Astrocyte (in vitro differentiated cells and primary cell): Measurements from ENCODE around the gene CHST7. TPM values are rescaled to one million over a fixed set of nuclear protein-coding genes. Genes with fewer than 3 reads are reported as not detected.

Experiments used
- DNase-seq: peaks from one replicate; pipeline ENCODE4 v3.0.0-alpha.2; 2010; ENCODE audit warnings: low read depth
- FAIRE-seq: peaks from 2 replicates; lab custom pipeline; 2011; peaks lifted over from hg19 to GRCh38; lab: Jason Lieb, UNC
- H2AFZ ChIP-seq: 2 replicates; pipeline ENCODE4 v1.6.0; 2012; ENCODE audit warnings: low read depth, low read length, inconsistent platforms
- H3K27ac ChIP-seq: 2 replicates; pipeline ENCODE4 v1.5.1; 2011; ENCODE audit warnings: low read depth, low read length, inconsistent platforms
- H3K27me3 ChIP-seq: 2 replicates; pipeline ENCODE4 v1.6.0; 2011; ENCODE audit warnings: low read length, inconsistent platforms; ENCODE audit not compliant: insufficient read depth
- H3K36me3 ChIP-seq: 2 replicates; pipeline ENCODE4 v1.5.1; 2011; ENCODE audit warnings: low read length, inconsistent platforms; ENCODE audit not compliant: insufficient read depth
- H3K4me1 ChIP-seq: 2 replicates; pipeline ENCODE4 v1.5.1; 2011; ENCODE audit warnings: low read length, inconsistent platforms; ENCODE audit not compliant: insufficient read depth
- H3K4me2 ChIP-seq: 2 replicates; pipeline ENCODE4 v1.6.0; 2012; ENCODE audit warnings: low read length, inconsistent platforms
- H3K4me3 ChIP-seq: 2 replicates; pipeline ENCODE4 v1.5.1; 2011; ENCODE audit warnings: low read depth, mild to moderate bottlenecking, low read length, inconsistent platforms; ENCODE audit not compliant: insufficient read depth
- H3K79me2 ChIP-seq: 2 replicates; pipeline ENCODE4 v1.6.0; 2012; ENCODE audit warnings: mild to moderate bottlenecking, low read length, inconsistent platforms; ENCODE audit not compliant: insufficient read depth
- H3K9ac ChIP-seq: 2 replicates; pipeline ENCODE4 v1.6.0; 2012; ENCODE audit warnings: mild to moderate bottlenecking, low read length, inconsistent platforms
- H3K9me3 ChIP-seq: 2 replicates; pipeline ENCODE4 v1.5.1; 2012; ENCODE audit warnings: low read depth, mild to moderate bottlenecking, low read length, inconsistent platforms; ENCODE audit not compliant: insufficient read depth
- H4K20me1 ChIP-seq: 2 replicates; pipeline ENCODE4 v1.6.0; 2012; ENCODE audit warnings: low read length, inconsistent platforms; ENCODE audit not compliant: insufficient read depth
- H3K27ac Mint-ChIP-seq: one replicate; pipeline ENCODE4 v1.8.0; 2021; ENCODE audit warnings: mild to moderate bottlenecking, mixed read lengths; ENCODE audit not compliant: unreplicated experiment
- H3K27me3 Mint-ChIP-seq: one replicate; pipeline ENCODE4 v1.8.0; 2021; ENCODE audit warnings: low read depth, mixed read lengths; ENCODE audit not compliant: unreplicated experiment
- H3K36me3 Mint-ChIP-seq: one replicate; pipeline ENCODE4 v1.8.0; 2021; ENCODE audit warnings: low read depth, mixed read lengths; ENCODE audit not compliant: unreplicated experiment
- H3K4me1 Mint-ChIP-seq: one replicate; pipeline ENCODE4 v1.8.0; 2021; ENCODE audit warnings: low read depth, mixed read lengths; ENCODE audit not compliant: unreplicated experiment
- H3K4me3 Mint-ChIP-seq: one replicate; pipeline ENCODE4 v1.8.0; 2021; ENCODE audit warnings: mild to moderate bottlenecking, moderate library complexity, mixed read lengths; ENCODE audit not compliant: unreplicated experiment
- H3K9me3 Mint-ChIP-seq: one replicate; pipeline ENCODE4 v1.8.0; 2021; ENCODE audit warnings: mild to moderate bottlenecking, mixed read lengths; ENCODE audit not compliant: unreplicated experiment
- EZH2 ChIP-seq: IDR thresholded peaks from 2 replicates; pipeline ENCODE4 v1.6.1; 2012; ENCODE audit warnings: mild to moderate bottlenecking, low read length, inconsistent platforms; ENCODE audit not compliant: insufficient read depth
- total RNA-seq: library from RNA; stranded (reverse); gene quantifications from 2 replicates; pipeline ENCODE4 v1.2.1, GENCODE V29; 2021
- TF ChIP-seq, protein P1 (sequence below): IDR thresholded peaks from 2 replicates; pipeline ENCODE4 v1.5.1; 2011; ENCODE audit warnings: low read depth, mild to moderate bottlenecking, inconsistent platforms, low read length, moderate library complexity; ENCODE audit not compliant: insufficient read depth

CHST7 gene
- total RNA-seq, 1 donor from 2014 or later = 15.4 TPM

DNA sequence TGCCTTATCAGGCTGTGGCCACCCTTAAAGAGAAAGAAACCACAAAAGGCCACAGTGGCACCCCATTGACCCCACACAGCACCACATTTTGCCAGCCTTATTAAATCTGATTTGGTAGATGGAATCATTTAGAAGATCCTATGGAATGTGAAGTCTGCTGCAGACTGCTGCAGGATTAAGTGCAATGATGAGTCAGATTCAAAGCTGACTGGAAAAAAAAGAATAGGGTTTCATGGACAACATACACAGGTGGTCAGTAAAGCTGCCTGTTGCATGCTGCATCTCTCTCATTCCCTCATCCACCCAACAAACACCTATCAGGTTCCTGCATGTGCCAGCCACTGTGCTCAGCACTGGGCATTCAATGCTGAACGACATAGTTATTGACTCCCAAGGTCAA is 56.6 kb downstream of the CHST7 start:
- no peaks in the 10 kb centered on the region for H3K9me3 Mint-ChIP-seq
- H3K4me3 Mint-ChIP-seq = no peak overlapping the region
- Histone ChIP-seq H3K4me2 (no peak overlapping the region), H3K79me2 (no peaks in the 10 kb centered on the region), H3K36me3 (no peaks in the 10 kb centered on the region), H4K20me1 (no peaks in the 10 kb centered on the region), H3K9me3 (no peaks in the 10 kb centered on the region), H3K4me1 (peaks cover 17% of the 10 kb centered on the region), H3K4me3 (no peak overlapping the region), H3K9ac (no peak overlapping the region), H3K27ac (no peak overlapping the region), H2AFZ (no peak overlapping the region), H3K27me3 (no peaks in the 10 kb centered on the region)
- no peaks in the 10 kb centered on the region for H3K27me3 Mint-ChIP-seq
- no peak overlapping the region for H3K27ac Mint-ChIP-seq
- H3K4me1 Mint-ChIP-seq = peaks cover 17% of the 10 kb centered on the region
- TF ChIP-seq, protein P1, sequence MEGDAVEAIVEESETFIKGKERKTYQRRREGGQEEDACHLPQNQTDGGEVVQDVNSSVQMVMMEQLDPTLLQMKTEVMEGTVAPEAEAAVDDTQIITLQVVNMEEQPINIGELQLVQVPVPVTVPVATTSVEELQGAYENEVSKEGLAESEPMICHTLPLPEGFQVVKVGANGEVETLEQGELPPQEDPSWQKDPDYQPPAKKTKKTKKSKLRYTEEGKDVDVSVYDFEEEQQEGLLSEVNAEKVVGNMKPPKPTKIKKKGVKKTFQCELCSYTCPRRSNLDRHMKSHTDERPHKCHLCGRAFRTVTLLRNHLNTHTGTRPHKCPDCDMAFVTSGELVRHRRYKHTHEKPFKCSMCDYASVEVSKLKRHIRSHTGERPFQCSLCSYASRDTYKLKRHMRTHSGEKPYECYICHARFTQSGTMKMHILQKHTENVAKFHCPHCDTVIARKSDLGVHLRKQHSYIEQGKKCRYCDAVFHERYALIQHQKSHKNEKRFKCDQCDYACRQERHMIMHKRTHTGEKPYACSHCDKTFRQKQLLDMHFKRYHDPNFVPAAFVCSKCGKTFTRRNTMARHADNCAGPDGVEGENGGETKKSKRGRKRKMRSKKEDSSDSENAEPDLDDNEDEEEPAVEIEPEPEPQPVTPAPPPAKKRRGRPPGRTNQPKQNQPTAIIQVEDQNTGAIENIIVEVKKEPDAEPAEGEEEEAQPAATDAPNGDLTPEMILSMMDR = no peak
- TF ChIP-seq EZH2 = no peak
- DNase-seq (peak; percentile 13), FAIRE-seq (peak; percentile 88)
- H3K36me3 Mint-ChIP-seq = no peaks in the 10 kb centered on the region

DNA sequence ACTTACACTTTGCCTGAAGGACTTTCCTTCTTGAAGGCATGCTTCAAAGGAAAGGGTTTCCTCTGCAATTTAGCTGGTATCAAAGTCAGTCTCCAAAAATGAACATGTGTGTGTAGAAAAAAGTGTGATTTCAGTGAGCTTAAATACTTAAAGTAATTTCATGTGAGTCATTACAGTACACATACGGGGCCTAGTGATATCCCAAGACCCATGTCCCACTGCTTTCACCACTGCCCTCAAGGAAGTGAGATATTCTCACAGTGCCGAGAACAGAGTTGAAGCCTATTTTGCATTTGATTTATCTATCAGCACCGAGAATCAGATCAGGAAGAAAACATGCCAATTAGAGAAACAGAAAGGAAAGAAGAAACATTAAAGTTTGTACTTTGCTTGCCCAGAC is 61.0 kb downstream of the CHST7 start:
- no peak overlapping the region for H3K4me2 ChIP-seq
- no peak for FAIRE-seq
- no peak overlapping the region for H3K27ac Mint-ChIP-seq
- no peak overlapping the region for H2AFZ ChIP-seq
- H3K9me3 Mint-ChIP-seq = no peaks in the 10 kb centered on the region
- no peaks in the 10 kb centered on the region for H3K36me3 Mint-ChIP-seq
- H3K27me3 ChIP-seq = no peaks in the 10 kb centered on the region
- H3K4me3 ChIP-seq = no peak overlapping the region
- no peaks in the 10 kb centered on the region for H3K36me3 ChIP-seq
- peaks cover 13% of the 10 kb centered on the region for H3K4me1 Mint-ChIP-seq
- no peak for DNase-seq
- no peak overlapping the region for H3K4me3 Mint-ChIP-seq
- H3K9me3 ChIP-seq = no peaks in the 10 kb centered on the region
- no peaks in the 10 kb centered on the region for H3K79me2 ChIP-seq
- no peak overlapping the region for H3K27ac ChIP-seq
- TF ChIP-seq, protein P1 = no peak
- no peak for TF ChIP-seq EZH2
- peaks cover 9% of the 10 kb centered on the region for H3K4me1 ChIP-seq
- H3K9ac ChIP-seq = no peak overlapping the region
- H3K27me3 Mint-ChIP-seq = no peaks in the 10 kb centered on the region
- H4K20me1 ChIP-seq = no peaks in the 10 kb centered on the region

DNA sequence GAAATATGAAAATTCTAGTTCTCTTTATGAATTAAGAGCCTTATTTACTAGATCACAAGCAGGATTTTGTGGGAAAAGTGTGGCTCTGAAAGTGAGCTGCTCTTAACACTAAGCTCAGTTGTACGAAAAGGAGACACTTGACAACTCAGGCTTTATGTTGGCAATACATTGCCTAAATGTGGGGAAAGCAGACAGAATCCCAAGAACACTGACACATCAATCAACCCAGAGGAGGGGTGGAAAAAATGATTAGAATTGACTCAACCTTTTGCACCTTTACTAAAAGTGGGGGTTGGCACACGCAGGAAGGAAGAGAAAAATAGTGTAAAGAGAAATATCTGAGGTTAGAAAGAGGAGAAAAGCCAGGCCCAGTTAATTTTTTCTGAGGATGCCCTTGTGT is 61.6 kb downstream of the CHST7 start:
- H3K36me3 ChIP-seq = no peaks in the 10 kb centered on the region
- H3K27me3 Mint-ChIP-seq = no peaks in the 10 kb centered on the region
- no peaks in the 10 kb centered on the region for H3K36me3 Mint-ChIP-seq
- no peak overlapping the region for H3K27ac Mint-ChIP-seq
- H3K4me1 ChIP-seq = peaks cover 5% of the 10 kb centered on the region
- no peaks in the 10 kb centered on the region for H4K20me1 ChIP-seq
- no peaks in the 10 kb centered on the region for H3K9me3 Mint-ChIP-seq
- no peaks in the 10 kb centered on the region for H3K9me3 ChIP-seq
- no peaks in the 10 kb centered on the region for H3K27me3 ChIP-seq
- DNase-seq (no peak), FAIRE-seq (no peak)
- no peak overlapping the region for H3K9ac ChIP-seq
- no peak overlapping the region for H3K27ac ChIP-seq
- no peak overlapping the region for H3K4me2 ChIP-seq
- TF ChIP-seq EZH2 = no peak
- TF ChIP-seq, protein P1 = no peak
- H3K4me3 ChIP-seq = no peak overlapping the region
- no peaks in the 10 kb centered on the region for H3K79me2 ChIP-seq
- peaks cover 7% of the 10 kb centered on the region for H3K4me1 Mint-ChIP-seq
- no peak overlapping the region for H2AFZ ChIP-seq
- H3K4me3 Mint-ChIP-seq = no peak overlapping the region
